ENCODE results near the gene GJC1. TPM values are rescaled to one million over a fixed set of nuclear protein-coding genes. Genes with fewer than 3 reads are reported as not detected.

Gene GJC1
- total RNA-seq, 1 experiment from 2014 or later = 119 TPM

- Mint-ChIP-seq H3K27me3 (ENCODE audit: low read depth) (no peaks in the 10 kb centered on the region), H3K9me3 (no peaks in the 10 kb centered on the region), H3K36me3 (ENCODE audit: insufficient read depth in 1 of 3, low read depth in 3 of 3) (peaks cover 50 to 89% (median 67%) of the 10 kb centered on the region in 3 experiments), H3K4me1 (no peaks in the 10 kb centered on the region), H3K4me3 (no peak overlapping the region), H3K27ac (no peak overlapping the region)
- no peak overlapping the region for H3K23ac ChIP-seq (ENCODE audit: insufficient read length, low read depth, low read length)
- H3K23me2 ChIP-seq (ENCODE audit: insufficient read length, low read depth, low read length, poor library complexity, severe bottlenecking) = no peaks in the 10 kb centered on the region
- 100% methylated on average over 2 of the region's 12 CpGs for WGBS (ENCODE audit: extremely low coverage, insufficient read length, low lambda C conversion rate)
- no peak overlapping the region for H3K56ac ChIP-seq (ENCODE audit: insufficient read length, low read depth, low read length)
- H3K4me2 ChIP-seq (ENCODE audit: insufficient read depth, insufficient read length, low read length) = no peak overlapping the region
- no peak overlapping the region for H3T11ph ChIP-seq (ENCODE audit: low read length)
- no peak overlapping the region for H2BK120ac ChIP-seq (ENCODE audit: low read depth, low read length, poor library complexity, severe bottlenecking)
- H3K27ac ChIP-seq (ENCODE audit: insufficient read length, low read depth, low read length) = no peak overlapping the region
- no peak overlapping the region for H2AFZ ChIP-seq (ENCODE audit: low read length)
- H2BK20ac ChIP-seq (ENCODE audit: low read depth, low read length, poor library complexity, severe bottlenecking) = no peak overlapping the region
- no peak for DNase-seq
- no peaks in the 10 kb centered on the region for H3K79me1 ChIP-seq (ENCODE audit: insufficient read depth, low read depth, low read length, poor library complexity, severe bottlenecking)
- no peaks in the 10 kb centered on the region for H4K20me1 ChIP-seq (ENCODE audit: control insufficient read depth, insufficient read depth, insufficient read length)
- H2AK5ac ChIP-seq (ENCODE audit: insufficient read length, low read length) = no peak overlapping the region
- no peak overlapping the region for H2BK12ac ChIP-seq (ENCODE audit: insufficient read length, low read depth, low read length)
- no peak overlapping the region for H3K18ac ChIP-seq (ENCODE audit: insufficient read length, low read depth, low read length)
- H3K9me3 ChIP-seq (ENCODE audit: control insufficient read depth, low read depth, low read length) = no peaks in the 10 kb centered on the region
- H3K79me2 ChIP-seq (ENCODE audit: insufficient read depth, low read length) = no peaks in the 10 kb centered on the region
- no peak overlapping the region for H3K9ac ChIP-seq (ENCODE audit: extremely low read depth, insufficient read length, low read length)
- no peak overlapping the region for H2BK15ac ChIP-seq (ENCODE audit: low read depth, low read length)
- no peak overlapping the region for H4K5ac ChIP-seq (ENCODE audit: insufficient read length, low read depth, low read length)
- TF ChIP-seq CTCF (conservative IDR thresholded peaks at IDR 0.05) = no peak
- H3K4ac ChIP-seq (ENCODE audit: low read depth, low read length) = no peak overlapping the region
- no peaks in the 10 kb centered on the region for H3K27me3 ChIP-seq (ENCODE audit: insufficient read depth, low read length)
- H3K14ac ChIP-seq (ENCODE audit: insufficient read depth, low read length) = no peak overlapping the region
- H2BK5ac ChIP-seq (ENCODE audit: insufficient read length, low read length) = no peak overlapping the region
- no peaks in the 10 kb centered on the region for H3K4me1 ChIP-seq (ENCODE audit: insufficient read depth, low read length)
- no peak overlapping the region for H4K91ac ChIP-seq (ENCODE audit: insufficient read length, low read depth, low read length)
- H4K8ac ChIP-seq (replicated peaks; ENCODE audit: insufficient read length, low read depth, low read length) = no peak overlapping the region
Measured at GRCh38 chr17:44863061-44863918, 33.2 kb upstream of the GJC1 start.
